Thyroid gland (tissue), 4 donors: Measurements from ENCODE around the gene KIRREL3.

ENCODE experiments used
- POLR2A ChIP-seq, 2 donors: fragments of 450-650 bp; IDR thresholded peaks; one replicate each; pipeline ENCODE4 v1.6.1; 2017; ENCODE audit warnings: antibody characterized with exemption in 2 of 2, mild to moderate bottlenecking in 2 of 2, moderate library complexity in 1 of 2
- TF ChIP-seq, protein P1 (sequence below), 6 experiments: fragments of 200-600 bp in 3 of 6; fragments of 450-650 bp in 3 of 6; sonication (generic) in 3 of 6; IDR thresholded peaks; one replicate each; pipeline ENCODE4 v1.5.1; 2016 to 2019; ENCODE audit warnings: antibody characterized with exemption in 6 of 6, mild to moderate bottlenecking in 2 of 6, inconsistent platforms in 1 of 6, moderate library complexity in 1 of 6

DNA sequence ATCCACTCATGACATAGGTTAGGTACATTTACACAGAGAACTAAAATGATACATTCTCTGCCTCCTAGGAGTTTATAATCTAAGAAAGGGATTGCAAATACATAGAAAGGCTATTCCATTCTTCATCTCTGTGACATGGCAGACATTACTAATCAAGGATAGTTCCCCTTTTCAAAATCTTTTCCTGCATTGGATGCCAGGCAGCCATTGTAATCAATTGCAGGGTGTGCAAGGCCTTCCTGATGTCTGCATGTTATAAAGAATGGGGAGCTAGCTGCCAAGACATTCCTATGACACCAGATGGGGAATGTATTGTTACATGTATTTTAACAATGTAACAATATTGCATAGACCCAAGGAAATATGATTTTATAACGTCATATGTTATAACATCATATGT lies 82.0 kb downstream of the KIRREL3 start:
- TF ChIP-seq, protein P1, sequence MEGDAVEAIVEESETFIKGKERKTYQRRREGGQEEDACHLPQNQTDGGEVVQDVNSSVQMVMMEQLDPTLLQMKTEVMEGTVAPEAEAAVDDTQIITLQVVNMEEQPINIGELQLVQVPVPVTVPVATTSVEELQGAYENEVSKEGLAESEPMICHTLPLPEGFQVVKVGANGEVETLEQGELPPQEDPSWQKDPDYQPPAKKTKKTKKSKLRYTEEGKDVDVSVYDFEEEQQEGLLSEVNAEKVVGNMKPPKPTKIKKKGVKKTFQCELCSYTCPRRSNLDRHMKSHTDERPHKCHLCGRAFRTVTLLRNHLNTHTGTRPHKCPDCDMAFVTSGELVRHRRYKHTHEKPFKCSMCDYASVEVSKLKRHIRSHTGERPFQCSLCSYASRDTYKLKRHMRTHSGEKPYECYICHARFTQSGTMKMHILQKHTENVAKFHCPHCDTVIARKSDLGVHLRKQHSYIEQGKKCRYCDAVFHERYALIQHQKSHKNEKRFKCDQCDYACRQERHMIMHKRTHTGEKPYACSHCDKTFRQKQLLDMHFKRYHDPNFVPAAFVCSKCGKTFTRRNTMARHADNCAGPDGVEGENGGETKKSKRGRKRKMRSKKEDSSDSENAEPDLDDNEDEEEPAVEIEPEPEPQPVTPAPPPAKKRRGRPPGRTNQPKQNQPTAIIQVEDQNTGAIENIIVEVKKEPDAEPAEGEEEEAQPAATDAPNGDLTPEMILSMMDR (IDR thresholded peaks at IDR 0.05), result no peak
- TF ChIP-seq POLR2A (IDR thresholded peaks at IDR 0.05), result no peak
